Large intestine (tissue), 12 donors: ENCODE data around the gene MRFAP1. TPM values are rescaled to one million over a fixed set of nuclear protein-coding genes. Genes with fewer than 3 reads are reported as not detected.

Experiments
- DNase-seq, 2 donors: peaks; one replicate each; pipeline versions ENCODE4 v3.0.0 to v3.0.0-alpha.2; 2013
- H3K27ac ChIP-seq: one replicate; pipeline ENCODE4 v1.5.1; 2013; ENCODE audit warnings: low read length
- H3K27me3 ChIP-seq: 2 replicates; pipeline ENCODE4 v1.6.1; 2013; ENCODE audit warnings: low read length; ENCODE audit not compliant: control insufficient read depth, insufficient read depth
- H3K36me3 ChIP-seq: 2 replicates; pipeline ENCODE4 v1.6.1; 2013; ENCODE audit warnings: low read length; ENCODE audit not compliant: control insufficient read depth, insufficient read depth
- H3K4me1 ChIP-seq: one replicate; pipeline ENCODE4 v1.6.1; 2013; ENCODE audit warnings: low read length; ENCODE audit not compliant: control insufficient read depth, insufficient read depth
- H3K4me3 ChIP-seq: one replicate; pipeline ENCODE4 v1.5.1; 2013; ENCODE audit warnings: low read length
- H3K9me3 ChIP-seq: one replicate; pipeline ENCODE4 v1.6.1; 2013; ENCODE audit warnings: mild to moderate bottlenecking, low read depth, low read length, moderate library complexity; ENCODE audit not compliant: control insufficient read depth
- WGBS: methylation state at CpG from one replicate; pipeline ENCODE4 v1.1.5; 2013; ENCODE audit warnings: low lambda C conversion rate; ENCODE audit not compliant: insufficient coverage; 5-methylcytosine and 5-hydroxymethylcytosine counted together
- long read RNA-seq, 11 donors: transcript quantifications; one replicate each; lab custom pipeline, GENCODE V29; 2026
- polyA plus RNA-seq: library from polyadenylated mRNA; unstranded; fragments of 120-200 nt; gene quantifications from one replicate; pipeline ENCODE4 v1.2.1, GENCODE V29; 2013

MRFAP1 gene
- polyA plus RNA-seq, result 244 TPM
- long read RNA-seq, donor 1, transcript MRFAP1-202 (2 exons, 1,584 nt), result minor isoform, 54 of 241 reads
- long read RNA-seq, donor 1, transcript MRFAP1-204 (1 exons, 1,982 nt), result major isoform, 108 of 241 reads
- long read RNA-seq, donor 1, transcript MRFAP1-201 (3 exons, 2,049 nt), result minor isoform, 14 of 241 reads
- long read RNA-seq, donor 1, partial matches to known transcripts, result 36 of 241 reads
- long read RNA-seq, donor 1, other reads (novel, unspliced or antisense), result 29 of 241 reads
- long read RNA-seq, donor 2, transcript MRFAP1-201 (3 exons, 2,049 nt), result minor isoform, 25 of 361 reads
- long read RNA-seq, donor 2, transcript MRFAP1-204 (1 exons, 1,982 nt), result major isoform, 159 of 361 reads
- long read RNA-seq, donor 2, transcript MRFAP1-202 (2 exons, 1,584 nt), result minor isoform, 59 of 361 reads
- long read RNA-seq, donor 2, partial matches to known transcripts, result 52 of 361 reads
- long read RNA-seq, donor 2, other reads (novel, unspliced or antisense), result 66 of 361 reads
- long read RNA-seq, donor 3, result 0 reads
- long read RNA-seq, donor 4, transcript MRFAP1-204 (1 exons, 1,982 nt), result major isoform, 19 of 29 reads
- long read RNA-seq, donor 4, transcript MRFAP1-202 (2 exons, 1,584 nt), result minor isoform, 9 of 29 reads
- long read RNA-seq, donor 4, partial matches to known transcripts, result 0 of 29 reads
- long read RNA-seq, donor 4, other reads (novel, unspliced or antisense), result 0 of 29 reads
- long read RNA-seq, donor 5, transcript MRFAP1-202 (2 exons, 1,584 nt), result minor isoform, 40 of 240 reads
- long read RNA-seq, donor 5, transcript MRFAP1-201 (3 exons, 2,049 nt), result minor isoform, 8 of 240 reads
- long read RNA-seq, donor 5, transcript MRFAP1-204 (1 exons, 1,982 nt), result major isoform, 104 of 240 reads
- long read RNA-seq, donor 5, partial matches to known transcripts, result 33 of 240 reads
- long read RNA-seq, donor 5, other reads (novel, unspliced or antisense), result 55 of 240 reads
- long read RNA-seq, donor 6, transcript MRFAP1-201 (3 exons, 2,049 nt), result minor isoform, 24 of 375 reads
- long read RNA-seq, donor 6, transcript MRFAP1-202 (2 exons, 1,584 nt), result minor isoform, 63 of 375 reads
- long read RNA-seq, donor 6, transcript MRFAP1-204 (1 exons, 1,982 nt), result major isoform, 149 of 375 reads
- long read RNA-seq, donor 6, partial matches to known transcripts, result 107 of 375 reads
- long read RNA-seq, donor 6, other reads (novel, unspliced or antisense), result 32 of 375 reads
- long read RNA-seq, donor 7, transcript MRFAP1-204 (1 exons, 1,982 nt), result major isoform, 113 of 216 reads
- long read RNA-seq, donor 7, transcript MRFAP1-201 (3 exons, 2,049 nt), result minor isoform, 12 of 216 reads
- long read RNA-seq, donor 7, transcript MRFAP1-202 (2 exons, 1,584 nt), result minor isoform, 31 of 216 reads
- long read RNA-seq, donor 7, partial matches to known transcripts, result 41 of 216 reads
- long read RNA-seq, donor 7, other reads (novel, unspliced or antisense), result 19 of 216 reads
- long read RNA-seq, donor 8, transcript MRFAP1-202 (2 exons, 1,584 nt), result minor isoform, 71 of 512 reads
- long read RNA-seq, donor 8, transcript MRFAP1-201 (3 exons, 2,049 nt), result minor isoform, 27 of 512 reads
- long read RNA-seq, donor 8, transcript MRFAP1-204 (1 exons, 1,982 nt), result major isoform, 243 of 512 reads
- long read RNA-seq, donor 8, partial matches to known transcripts, result 114 of 512 reads
- long read RNA-seq, donor 8, other reads (novel, unspliced or antisense), result 57 of 512 reads
- long read RNA-seq, donor 9, transcript MRFAP1-202 (2 exons, 1,584 nt), result minor isoform, 62 of 310 reads
- long read RNA-seq, donor 9, transcript MRFAP1-204 (1 exons, 1,982 nt), result major isoform, 184 of 310 reads
- long read RNA-seq, donor 9, transcript MRFAP1-201 (3 exons, 2,049 nt), result minor isoform, 23 of 310 reads
- long read RNA-seq, donor 9, partial matches to known transcripts, result 41 of 310 reads
- long read RNA-seq, donor 9, other reads (novel, unspliced or antisense), result 0 of 310 reads
- long read RNA-seq, donor 10, transcript MRFAP1-204 (1 exons, 1,982 nt), result major isoform, 170 of 241 reads
- long read RNA-seq, donor 10, transcript MRFAP1-202 (2 exons, 1,584 nt), result minor isoform, 51 of 241 reads
- long read RNA-seq, donor 10, transcript MRFAP1-201 (3 exons, 2,049 nt), result minor isoform, 20 of 241 reads
- long read RNA-seq, donor 10, partial matches to known transcripts, result 0 of 241 reads
- long read RNA-seq, donor 10, other reads (novel, unspliced or antisense), result 0 of 241 reads
- long read RNA-seq, donor 11, transcript MRFAP1-201 (3 exons, 2,049 nt), result minor isoform, 17 of 229 reads
- long read RNA-seq, donor 11, transcript MRFAP1-204 (1 exons, 1,982 nt), result major isoform, 144 of 229 reads
- long read RNA-seq, donor 11, transcript MRFAP1-202 (2 exons, 1,584 nt), result minor isoform, 54 of 229 reads
- long read RNA-seq, donor 11, partial matches to known transcripts, result 0 of 229 reads
- long read RNA-seq, donor 11, other reads (novel, unspliced or antisense), result 14 of 229 reads

DNA sequence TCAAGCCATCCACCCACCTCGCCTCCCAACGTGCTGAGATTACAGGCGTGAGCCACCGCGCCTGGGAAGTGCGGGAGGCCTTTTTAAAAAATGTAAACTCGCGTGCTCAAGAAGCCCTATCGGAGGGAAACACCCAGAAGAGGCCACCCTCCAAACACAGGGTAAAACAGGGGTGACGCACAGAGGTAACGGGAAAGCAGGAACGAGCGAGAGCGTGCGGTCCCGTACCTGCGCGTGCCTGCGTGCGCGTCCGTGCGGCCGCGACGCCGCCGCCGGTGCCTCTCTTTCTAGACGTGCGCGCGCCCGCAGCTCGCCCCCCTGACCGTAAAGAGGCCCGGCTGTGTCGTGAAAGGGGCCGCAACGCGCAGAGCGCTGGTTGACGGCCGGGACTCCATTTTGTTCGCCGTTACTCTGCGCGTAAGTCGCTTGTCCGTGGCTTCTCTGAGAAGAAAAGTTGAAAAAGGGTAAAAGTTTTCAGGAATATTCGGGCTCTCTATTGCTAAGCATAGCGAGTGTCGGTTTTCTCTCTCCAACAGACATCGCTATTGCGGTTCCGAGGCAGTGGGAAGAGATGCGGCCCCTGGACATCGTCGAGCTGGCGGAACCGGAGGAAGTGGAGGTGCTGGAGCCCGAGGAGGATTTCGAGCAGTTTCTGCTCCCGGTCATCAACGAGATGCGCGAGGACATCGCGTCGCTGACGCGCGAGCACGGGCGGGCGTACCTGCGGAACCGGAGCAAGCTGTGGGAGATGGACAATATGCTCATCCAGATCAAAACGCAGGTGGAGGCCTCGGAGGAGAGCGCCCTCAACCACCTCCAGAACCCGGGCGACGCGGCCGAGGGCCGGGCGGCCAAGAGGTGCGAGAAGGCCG lies at the start of gene MRFAP1:
MRFAP1 (plus strand) TSS at position 394 of the 872 bp plus-strand sequence; CDS start at position 572, 178 bp downstream.
- Histone ChIP-seq H3K4me1 (peaks cover 8% of the 10 kb centered on the region), H3K4me3 (peak within 1 kb of the TSS; percentile 90), H3K27me3 (no peaks in the 10 kb centered on the region), H3K27ac (peak within 1 kb of the TSS; percentile 94), H3K9me3 (no peaks in the 10 kb centered on the region), H3K36me3 (peaks cover 19% of the 10 kb centered on the region)
- WGBS, result no CpG with 5 or more reads among the region's 90 CpGs
- DNase-seq, result peak; percentile 95 to 98

DNA sequence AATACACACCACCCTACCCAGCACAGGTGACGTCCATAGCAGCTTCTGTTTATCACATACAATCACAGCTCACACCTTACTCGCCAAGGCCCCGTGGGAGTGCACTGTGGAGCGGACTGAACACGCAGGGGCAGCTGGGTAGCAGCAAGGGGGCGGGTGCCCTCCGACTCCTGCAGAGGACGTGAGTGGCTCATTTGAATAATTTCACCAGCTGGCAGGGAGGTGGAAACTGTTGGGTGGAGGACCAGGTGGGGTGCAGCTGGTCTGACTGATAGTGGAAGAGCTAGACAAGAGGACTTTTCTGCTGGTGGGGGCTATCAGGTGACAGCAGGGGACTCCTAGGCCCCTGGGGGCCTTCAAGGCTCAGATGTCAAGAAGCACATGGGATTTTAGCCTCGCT lies 49.2 kb upstream of the MRFAP1 start:
- Histone ChIP-seq H3K27ac (no peak overlapping the region), H3K4me3 (no peak overlapping the region), H3K36me3 (peaks cover 15% of the 10 kb centered on the region), H3K4me1 (no peaks in the 10 kb centered on the region), H3K27me3 (no peaks in the 10 kb centered on the region), H3K9me3 (no peaks in the 10 kb centered on the region)
- WGBS, result 80% methylated on average over 1 of the region's 9 CpGs
- DNase-seq, result no peak

DNA sequence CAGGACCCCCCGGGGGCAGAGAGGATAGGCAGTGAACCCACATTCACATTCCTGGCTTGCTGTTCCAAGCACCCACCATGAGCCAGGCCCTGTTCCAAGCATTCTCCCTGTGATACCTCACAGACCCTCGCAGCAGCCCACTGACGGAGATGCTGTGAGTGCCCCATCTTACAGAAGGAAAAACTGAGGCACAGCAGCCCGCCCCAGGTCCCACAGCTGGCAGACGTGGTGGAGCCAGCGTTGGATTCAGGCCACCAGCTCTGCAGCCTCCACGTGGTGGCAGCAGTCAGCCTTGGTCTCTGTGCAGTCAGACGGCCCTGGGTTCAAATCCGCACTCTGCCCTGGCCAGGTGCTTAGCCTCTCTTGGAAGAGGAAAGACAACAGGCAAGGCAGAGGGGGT lies 48.7 kb upstream of the MRFAP1 start:
- WGBS, result no CpG with 5 or more reads among the region's 9 CpGs
- Histone ChIP-seq H3K27me3 (no peaks in the 10 kb centered on the region), H3K36me3 (peaks cover 15% of the 10 kb centered on the region), H3K9me3 (no peaks in the 10 kb centered on the region), H3K4me1 (no peaks in the 10 kb centered on the region), H3K27ac (no peak overlapping the region), H3K4me3 (no peak overlapping the region)
- DNase-seq, result no peak

DNA sequence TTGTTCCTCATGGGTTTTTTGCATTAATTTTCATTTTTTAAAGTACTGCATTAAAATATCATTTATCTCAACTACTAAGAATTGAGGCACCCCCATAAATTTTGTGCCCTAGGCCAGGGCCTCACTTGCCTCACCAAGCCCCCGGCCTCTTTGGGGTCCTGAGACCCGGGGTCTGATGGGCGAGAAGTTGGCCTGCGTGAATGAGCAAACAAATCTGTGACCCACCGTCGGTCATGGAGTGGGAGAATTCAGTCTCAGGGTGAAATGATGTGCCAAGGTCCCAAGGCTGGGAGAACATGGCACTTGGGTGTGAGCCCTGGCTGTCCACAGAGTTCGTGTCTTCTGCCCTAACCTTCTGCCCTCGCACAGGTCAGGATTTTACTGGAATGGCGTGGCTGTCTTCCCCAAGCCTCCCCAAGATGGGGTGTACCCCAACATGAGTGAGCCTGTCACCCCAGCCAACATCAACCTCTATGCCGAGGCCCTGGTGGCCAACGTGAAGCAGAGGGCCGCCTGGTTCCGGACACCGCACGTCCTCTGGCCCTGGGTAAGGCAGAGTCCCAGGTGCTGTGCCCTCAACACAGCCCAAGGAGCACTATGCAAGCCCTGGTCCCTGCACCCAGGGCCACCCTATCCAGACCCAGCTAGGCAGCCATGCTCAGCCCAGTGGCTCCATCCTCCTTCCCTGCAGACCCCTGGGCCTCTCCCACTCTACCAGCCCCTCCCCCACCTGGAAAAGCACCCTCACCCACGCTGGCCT lies 47.5 kb upstream of the MRFAP1 start:
- H3K36me3 ChIP-seq, result peaks cover 21% of the 10 kb centered on the region
- WGBS, result no CpG with 5 or more reads among the region's 16 CpGs
- no peaks in the 10 kb centered on the region for H3K4me1 ChIP-seq
- no peak overlapping the region for H3K27ac ChIP-seq
- no peaks in the 10 kb centered on the region for H3K9me3 ChIP-seq
- no peak overlapping the region for H3K4me3 ChIP-seq
- no peaks in the 10 kb centered on the region for H3K27me3 ChIP-seq
- DNase-seq, result no peak

DNA sequence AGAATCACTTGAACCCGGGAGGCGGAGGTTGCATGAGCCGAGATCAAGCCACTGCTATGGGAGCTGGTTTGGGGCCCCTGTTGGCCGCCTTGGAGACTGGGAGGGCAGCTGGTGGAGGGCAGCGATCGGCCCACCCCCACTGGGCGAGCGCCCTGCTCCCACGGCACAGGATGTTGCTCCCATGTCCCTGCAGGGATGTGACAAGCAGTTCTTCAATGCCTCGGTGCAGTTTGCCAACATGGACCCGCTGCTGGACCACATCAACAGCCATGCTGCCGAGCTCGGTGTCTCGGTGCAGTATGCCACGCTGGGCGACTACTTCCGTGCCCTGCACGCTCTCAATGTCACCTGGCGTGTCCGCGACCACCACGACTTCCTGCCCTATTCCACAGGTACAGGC lies 46.1 kb upstream of the MRFAP1 start:
- Histone ChIP-seq H3K27me3 (no peaks in the 10 kb centered on the region), H3K4me3 (no peak overlapping the region), H3K27ac (no peak overlapping the region), H3K36me3 (peaks cover 27% of the 10 kb centered on the region), H3K9me3 (no peaks in the 10 kb centered on the region), H3K4me1 (no peaks in the 10 kb centered on the region)
- no CpG with 5 or more reads among the region's 22 CpGs for WGBS
- DNase-seq, result no peak

DNA sequence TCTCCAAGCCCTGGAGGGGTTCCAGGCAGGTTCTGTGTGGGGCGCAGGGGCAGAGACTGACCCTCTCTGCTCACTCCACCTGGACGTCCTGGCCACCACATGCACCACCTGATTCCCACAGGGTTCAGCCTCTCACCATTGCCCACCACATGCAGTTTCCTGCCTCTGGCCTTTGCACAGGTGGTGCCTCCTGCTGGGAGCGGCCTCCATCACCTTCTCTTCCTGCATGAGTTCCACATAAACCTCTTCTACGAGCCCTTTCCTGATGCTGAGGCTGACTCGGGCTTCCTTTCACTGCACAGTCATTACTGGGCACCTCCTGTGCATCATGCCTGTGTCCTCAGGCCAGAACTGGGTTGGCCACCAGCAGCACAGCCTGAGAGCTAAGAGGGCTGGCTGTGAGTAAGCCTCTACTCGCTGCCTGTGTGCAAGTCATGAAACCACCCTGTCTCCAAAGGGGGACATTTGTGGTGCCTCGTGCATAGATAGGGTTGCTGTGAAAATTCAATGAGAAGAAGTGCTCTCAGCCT lies 45.6 kb upstream of the MRFAP1 start:
- Histone ChIP-seq H3K27me3 (no peaks in the 10 kb centered on the region), H3K4me3 (no peak overlapping the region), H3K27ac (no peak overlapping the region), H3K4me1 (no peaks in the 10 kb centered on the region), H3K9me3 (no peaks in the 10 kb centered on the region), H3K36me3 (peaks cover 27% of the 10 kb centered on the region)
- 100% methylated on average over 2 of the region's 7 CpGs for WGBS
- DNase-seq, result no peak

DNA sequence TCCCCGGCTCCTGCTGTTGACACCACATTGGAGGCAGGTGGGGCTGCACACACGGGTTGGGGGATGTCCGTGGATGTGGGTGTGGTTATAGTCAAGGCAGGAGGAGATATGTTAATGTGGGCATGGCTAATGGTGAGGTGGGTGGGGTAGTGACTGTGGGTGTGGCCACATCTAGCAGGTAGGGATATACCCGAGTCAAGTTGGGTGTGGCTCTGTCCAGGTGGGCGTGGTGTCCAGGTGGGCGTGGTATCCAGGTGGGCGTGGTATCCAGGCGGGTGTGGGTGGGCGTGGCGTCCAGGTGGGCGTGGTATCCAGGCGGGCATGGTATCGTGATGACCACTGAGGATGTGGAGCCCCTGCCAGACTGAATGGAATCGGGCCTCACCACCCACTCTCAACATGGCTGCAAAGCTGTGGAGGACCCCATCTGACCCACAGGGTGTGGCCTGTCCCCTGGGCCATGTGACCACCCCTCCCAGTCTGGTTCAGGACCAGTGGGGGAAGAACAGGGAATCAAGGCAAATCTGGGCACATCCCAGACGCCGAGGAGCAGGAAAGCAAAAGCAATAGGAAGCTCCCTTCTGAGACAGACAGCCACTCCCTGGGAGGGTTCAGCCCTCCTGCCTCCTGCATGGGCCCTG lies 44.5 kb upstream of the MRFAP1 start:
- no CpG with 5 or more reads among the region's 16 CpGs for WGBS
- H3K27ac ChIP-seq, result no peak overlapping the region
- DNase-seq, result no peak
- H3K4me1 ChIP-seq, result no peaks in the 10 kb centered on the region
- H3K4me3 ChIP-seq, result no peak overlapping the region
- no peaks in the 10 kb centered on the region for H3K9me3 ChIP-seq
- H3K27me3 ChIP-seq, result no peaks in the 10 kb centered on the region
- H3K36me3 ChIP-seq, result peaks cover 31% of the 10 kb centered on the region
